ENCODE data around the gene CALM1.

DNA sequence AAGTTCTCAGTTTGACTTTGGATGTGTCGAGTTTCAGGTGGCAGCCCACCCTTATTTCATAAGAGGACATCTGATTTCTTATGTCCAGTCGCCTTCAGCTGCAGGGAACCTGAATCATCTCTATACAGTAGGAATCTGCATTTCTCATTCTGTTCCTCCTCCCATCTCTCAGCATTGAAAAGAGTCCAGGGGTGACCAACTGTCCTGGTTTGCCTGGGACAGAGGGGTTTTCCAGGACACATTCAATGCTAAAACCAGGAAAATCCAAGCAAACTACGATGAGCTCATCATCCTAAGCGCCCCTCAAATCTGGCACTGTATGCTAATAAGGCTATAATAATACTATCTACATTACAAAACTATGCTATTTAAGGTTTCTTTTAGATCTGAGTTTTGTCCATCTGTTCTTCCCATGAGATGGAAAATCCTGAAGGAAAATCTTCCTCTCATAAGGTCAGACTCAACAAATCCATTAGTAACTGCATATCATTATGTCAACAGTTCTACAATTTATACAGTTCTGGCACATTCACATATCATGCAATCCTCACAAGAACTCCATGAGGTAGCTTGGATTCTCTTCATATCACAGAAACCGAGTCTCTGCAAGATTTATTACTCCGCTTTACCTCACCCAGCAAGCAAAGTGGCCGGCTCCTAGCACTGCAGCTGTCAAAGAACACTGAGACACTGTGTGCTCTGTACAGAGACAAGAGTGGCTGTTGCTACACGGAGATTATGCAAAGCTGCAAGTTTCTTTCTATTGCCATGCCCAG, 15.6 kb upstream of the CALM1 start:
- TF ChIP-seq, protein P1, sequence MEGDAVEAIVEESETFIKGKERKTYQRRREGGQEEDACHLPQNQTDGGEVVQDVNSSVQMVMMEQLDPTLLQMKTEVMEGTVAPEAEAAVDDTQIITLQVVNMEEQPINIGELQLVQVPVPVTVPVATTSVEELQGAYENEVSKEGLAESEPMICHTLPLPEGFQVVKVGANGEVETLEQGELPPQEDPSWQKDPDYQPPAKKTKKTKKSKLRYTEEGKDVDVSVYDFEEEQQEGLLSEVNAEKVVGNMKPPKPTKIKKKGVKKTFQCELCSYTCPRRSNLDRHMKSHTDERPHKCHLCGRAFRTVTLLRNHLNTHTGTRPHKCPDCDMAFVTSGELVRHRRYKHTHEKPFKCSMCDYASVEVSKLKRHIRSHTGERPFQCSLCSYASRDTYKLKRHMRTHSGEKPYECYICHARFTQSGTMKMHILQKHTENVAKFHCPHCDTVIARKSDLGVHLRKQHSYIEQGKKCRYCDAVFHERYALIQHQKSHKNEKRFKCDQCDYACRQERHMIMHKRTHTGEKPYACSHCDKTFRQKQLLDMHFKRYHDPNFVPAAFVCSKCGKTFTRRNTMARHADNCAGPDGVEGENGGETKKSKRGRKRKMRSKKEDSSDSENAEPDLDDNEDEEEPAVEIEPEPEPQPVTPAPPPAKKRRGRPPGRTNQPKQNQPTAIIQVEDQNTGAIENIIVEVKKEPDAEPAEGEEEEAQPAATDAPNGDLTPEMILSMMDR (IDR thresholded peaks at IDR 0.05) = no peak
- no peak for TF ChIP-seq EZH2 (IDR thresholded peaks at IDR 0.05)
- TF ChIP-seq EZH2phosphoT487 (IDR thresholded peaks at IDR 0.05) = no peak
